Right ventricle myocardium superior (tissue), 1 donor: ENCODE data around the gene XYLB. TPM values are rescaled to one million over a fixed set of nuclear protein-coding genes. Genes with fewer than 3 reads are reported as not detected.
"Not testable (repeated sequence)": the region's sequence is repeated elsewhere in the genome, so short reads cannot be mapped to it uniquely, and the experiment has no call there.

ENCODE experiments used
- ATAC-seq: fragments of 200-7000 bp; cut with Tn5 transposase; one replicate; pipeline ENCODE4 v1.9.1; 2020; ENCODE audit warnings: mild to moderate bottlenecking; ENCODE audit not compliant: poor library complexity
- DNase-seq: peaks from one replicate; pipeline ENCODE4 v3.0.0-alpha.2; 2020
- intact Hi-C: fragments of 100-400 bp; cut with DNase I; formaldehyde crosslinking; loops from one replicate; pipeline ENCODE4 v1.11.2; 2022
- long read RNA-seq: library from polyadenylated mRNA; unstranded; transcript quantifications from one replicate; pipeline ENCODE4 v2.0.0, GENCODE V29; 2021
- total RNA-seq: library from RNA; stranded (reverse); fragmentation: NEBNext Ultra II Directional; extraction: Animal tissue kit (Norgen Biotek cat#: 25700); gene quantifications from one replicate; pipeline ENCODE4 v1.2.1, GENCODE V29; 2021
- donor health status: DM: no; HTN: yes; CAD: no; lungs with severe emphysema.

The XYLB gene
- 1.5 TPM for total RNA-seq
- long read RNA-seq, partial matches to known transcripts = 0 of 2 reads
- long read RNA-seq, other reads (novel, unspliced or antisense) = 2 of 2 reads

GRCh38 chr3:38346587-38347410 is at the start of gene XYLB:
TSS of gene XYLB (plus strand) at chr3:38346785. CDS start at chr3:38346869, 84 bp downstream.
- DNase-seq = peak; percentile 94
- peak; percentile 100 for ATAC-seq
- intact Hi-C loops = no loop called here

- intact Hi-C loops, DNase-seq, ATAC-seq: not testable (repeated sequence)
Measured at GRCh38 chr3:38297053-38297452, 49.5 kb upstream of the XYLB start.

- ATAC-seq (no peak), DNase-seq (no peak)
- intact Hi-C loops = no loop called here
Measured at GRCh38 chr3:38297537-38297936, 49.0 kb upstream of the XYLB start.

- ATAC-seq (no peak), DNase-seq (no peak)
- intact Hi-C loops = no loop called here
Measured at GRCh38 chr3:38297947-38298711, 48.5 kb upstream of the XYLB start.

GRCh38 chr3:38306941-38307340 is 39.6 kb upstream of the XYLB start:
- ATAC-seq = no peak
- intact Hi-C loops = no loop called here
- DNase-seq = no peak

GRCh38 chr3:38307599-38307998 is 39.0 kb upstream of the XYLB start:
- DNase-seq = no peak
- no peak for ATAC-seq
- intact Hi-C loops = no loop called here

GRCh38 chr3:38308456-38308855 is 38.1 kb upstream of the XYLB start:
- intact Hi-C loops = no loop called here
- ATAC-seq = no peak
- DNase-seq = no peak

GRCh38 chr3:38311476-38311875 is 35.1 kb upstream of the XYLB start:
- no peak for ATAC-seq
- no peak for DNase-seq
- intact Hi-C loops = no loop called here

GRCh38 chr3:38311941-38312340 is 34.6 kb upstream of the XYLB start:
- ATAC-seq (no peak), DNase-seq (no peak)
- intact Hi-C loops = no loop called here

- DNase-seq (no peak), ATAC-seq (no peak)
- intact Hi-C loops = no loop called here
Measured at GRCh38 chr3:38312356-38312755, 34.2 kb upstream of the XYLB start.

- intact Hi-C loops = no loop called here
- ATAC-seq (no peak), DNase-seq (no peak)
Measured at GRCh38 chr3:38313263-38313662, 33.3 kb upstream of the XYLB start.

GRCh38 chr3:38313695-38314094 is 32.9 kb upstream of the XYLB start:
- no peak for ATAC-seq
- DNase-seq = no peak
- intact Hi-C loops = no loop called here

GRCh38 chr3:38314112-38314763 is 32.3 kb upstream of the XYLB start:
- intact Hi-C loops = no loop called here
- ATAC-seq (no peak), DNase-seq (no peak)

GRCh38 chr3:38314764-38315487 is 31.7 kb upstream of the XYLB start:
- ATAC-seq (no peak), DNase-seq (no peak)
- intact Hi-C loops = no loop called here

- no peak for ATAC-seq
Measured at GRCh38 chr3:38315488-38316230, 30.9 kb upstream of the XYLB start.

GRCh38 chr3:38316356-38317191 is 30.0 kb upstream of the XYLB start:
- ATAC-seq (no peak), DNase-seq (no peak)
- intact Hi-C loops = no loop called here

More at GRCh38 chr3:38315488-38316230, 30.9 kb upstream of the XYLB start:
- intact Hi-C loops = no loop called here
- no peak for DNase-seq

- ATAC-seq (no peak), DNase-seq (no peak)
- intact Hi-C loops = no loop called here
Measured at GRCh38 chr3:38317192-38317759, 29.3 kb upstream of the XYLB start.
